ENCODE results near the gene LRPAP1.

LRPAP1 gene

GRCh38 chr4:3484057-3484973, 47.9 kb downstream of the LRPAP1 start:
- no peak for DNase-seq (ENCODE audit: low spot score)

GRCh38 chr4:3483471-3483921, 48.7 kb downstream of the LRPAP1 start:
- DNase-seq (ENCODE audit: low spot score) = no peak

DNA sequence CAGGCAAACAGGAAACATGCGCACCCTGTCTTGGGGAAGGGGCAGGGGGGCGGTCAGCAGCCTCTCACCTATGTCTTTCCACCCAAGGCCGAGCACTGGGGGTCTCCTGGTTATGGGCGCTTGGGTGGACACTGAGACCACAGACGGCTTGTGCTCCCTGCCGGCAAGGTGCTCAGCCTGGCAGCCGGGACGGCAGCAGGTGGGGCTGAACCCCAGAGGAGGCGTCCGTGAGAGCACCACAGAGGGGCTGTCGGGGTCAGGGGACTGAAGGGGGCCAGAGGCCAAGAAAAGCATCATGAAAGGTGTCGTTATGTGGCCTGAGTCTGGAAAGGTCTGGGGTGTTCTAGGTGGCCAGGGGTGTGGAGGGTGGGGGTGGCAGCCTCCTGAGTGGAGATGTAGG, 49.5 kb downstream of the LRPAP1 start:
- no peak for DNase-seq (ENCODE audit: low spot score)

DNA sequence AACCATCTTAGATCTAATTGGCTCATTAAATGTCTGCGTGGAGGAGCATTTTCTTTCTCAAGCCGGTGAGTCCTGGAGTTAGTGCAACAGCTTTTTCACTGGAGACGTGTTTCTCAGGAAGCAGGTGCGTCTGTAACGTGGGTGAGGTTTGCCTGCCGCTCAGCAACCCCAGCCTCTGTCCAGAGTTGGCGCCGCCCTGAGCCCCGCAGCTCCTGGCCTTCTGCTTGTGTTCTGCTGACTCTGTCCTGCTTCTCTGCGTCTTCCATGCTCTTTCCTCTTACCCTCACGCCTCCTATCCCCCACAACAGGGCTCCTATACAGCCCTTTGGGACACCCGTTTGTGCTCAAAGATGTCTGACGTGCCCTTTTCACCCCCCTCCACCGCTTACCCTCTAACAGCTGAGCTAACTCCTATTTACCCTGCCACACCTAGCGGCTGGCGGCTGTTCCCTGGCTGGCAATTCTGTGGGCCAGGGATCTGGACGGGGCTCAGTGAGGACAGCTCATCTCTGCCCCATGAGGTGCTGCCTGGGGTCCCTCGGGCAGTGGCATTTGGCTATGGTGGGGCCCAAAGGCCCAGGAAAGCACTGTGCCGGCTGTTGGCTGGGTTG, 50.3 kb downstream of the LRPAP1 start:
- DNase-seq (ENCODE audit: low spot score) = no peak

DNA sequence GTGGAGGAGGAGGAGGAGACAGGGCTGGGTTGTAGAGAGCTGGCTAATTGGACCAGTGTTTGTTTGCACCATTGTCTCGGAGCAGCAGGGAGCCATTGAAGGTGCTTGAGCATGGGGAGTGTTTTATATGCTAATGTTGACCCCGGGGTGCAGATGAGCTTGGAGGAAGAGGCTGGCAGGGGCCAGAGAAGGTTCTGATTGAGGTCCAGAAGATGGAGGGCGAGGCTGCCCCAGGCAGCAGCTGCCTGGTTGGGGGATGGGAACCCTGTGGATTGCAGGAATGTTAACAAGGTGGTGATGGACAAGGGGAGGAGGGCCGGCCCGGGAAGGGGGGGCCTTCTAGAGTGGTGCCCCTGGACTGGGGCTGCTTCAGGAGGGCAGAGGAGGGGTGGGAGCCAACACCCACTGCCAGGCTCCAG, 51.1 kb downstream of the LRPAP1 start:
- DNase-seq (ENCODE audit: low spot score) = no peak

- DNase-seq (ENCODE audit: low spot score) = peak; percentile 89
Observed at GRCh38 chr4:3480528-3481112, 51.6 kb downstream of the LRPAP1 start.

- DNase-seq (ENCODE audit: low spot score) = no peak
Observed at GRCh38 chr4:3479358-3480101, 52.7 kb downstream of the LRPAP1 start.

DNA sequence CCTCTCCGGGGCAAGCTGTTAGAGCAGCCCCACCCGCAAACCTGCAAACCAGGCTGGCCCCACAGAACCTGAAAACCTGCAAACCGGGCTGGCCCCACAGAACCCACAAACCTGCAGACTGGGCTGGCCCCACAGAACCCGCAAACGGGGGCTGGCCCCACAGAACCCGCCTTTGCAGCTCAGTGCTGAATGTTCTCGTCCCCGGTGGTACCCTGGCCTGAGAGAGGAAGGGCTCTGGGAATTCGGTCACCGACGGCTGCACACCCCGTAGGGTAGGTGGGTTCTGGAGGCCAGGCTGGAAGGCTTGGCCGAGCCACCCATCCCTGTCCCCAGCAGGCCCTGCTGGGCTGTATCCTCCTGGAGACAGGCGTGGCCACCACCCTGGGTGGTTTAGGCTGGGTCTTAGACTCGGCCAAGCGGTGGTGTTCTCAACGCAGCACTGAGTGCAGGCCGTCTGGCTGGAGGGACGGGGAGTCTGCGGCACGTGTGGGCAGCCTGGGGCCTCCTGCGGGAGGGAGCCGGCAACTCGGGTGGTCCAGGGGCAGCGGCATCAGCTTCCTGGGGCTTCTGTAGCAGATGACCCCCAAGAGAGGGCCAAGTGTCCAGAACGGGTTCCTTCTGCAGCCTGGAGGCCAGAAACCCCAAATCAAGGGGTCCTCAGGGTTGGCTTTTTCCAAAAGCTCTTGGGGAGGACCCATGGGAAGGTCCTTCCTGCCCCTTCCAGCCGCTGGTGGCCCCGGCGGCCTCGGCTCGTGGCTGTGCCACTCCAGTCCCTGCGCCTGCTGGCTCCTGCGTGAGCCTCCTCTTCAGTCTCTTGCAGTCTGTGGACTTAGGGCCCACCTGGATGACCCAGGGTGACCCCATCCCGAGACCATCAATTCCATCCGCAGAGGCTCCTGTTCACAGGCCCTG, 53.5 kb downstream of the LRPAP1 start:
- no peak for DNase-seq (ENCODE audit: low spot score)

GRCh38 chr4:3477750-3478430, 54.3 kb downstream of the LRPAP1 start:
- no peak for DNase-seq (ENCODE audit: low spot score)

DNA sequence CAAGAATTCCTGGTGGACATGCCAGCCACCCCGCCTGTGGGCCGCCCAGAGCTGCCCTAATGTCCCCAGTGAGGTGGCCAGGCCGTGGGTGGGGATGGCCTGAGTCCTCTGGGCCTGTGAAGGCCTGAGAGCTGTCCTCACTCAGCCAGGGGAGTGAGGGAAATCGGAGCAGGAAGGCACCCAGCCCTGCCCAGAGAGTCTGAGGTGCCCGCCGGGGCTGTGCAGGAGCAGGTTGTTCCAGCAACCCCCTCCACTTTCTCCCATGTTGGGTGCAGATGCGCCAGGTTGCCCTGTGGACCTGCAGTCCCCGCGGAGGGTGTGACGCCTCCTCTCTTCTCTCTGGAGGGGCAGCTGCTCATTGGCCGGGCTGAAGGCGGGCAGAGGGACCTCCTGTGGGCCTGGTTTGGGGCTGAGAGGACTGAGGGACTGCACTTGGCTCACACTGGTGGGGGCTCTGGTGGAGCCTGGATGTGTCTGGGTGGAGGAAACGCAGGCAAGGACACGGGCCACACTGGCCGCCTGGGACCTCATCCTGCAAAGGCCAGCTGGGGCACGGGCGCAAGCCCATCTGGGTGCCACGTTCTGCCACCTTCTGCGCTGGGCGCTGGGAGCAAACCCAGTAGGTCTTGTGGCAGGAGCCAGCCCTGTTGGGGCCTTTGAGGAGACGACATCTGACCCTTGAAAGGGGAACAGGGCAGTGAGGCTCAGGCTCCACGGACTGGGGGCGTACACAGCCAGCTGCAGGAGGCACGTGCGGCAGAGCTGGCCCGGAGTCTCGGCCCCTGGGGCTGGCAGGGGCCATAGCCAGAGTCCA, 55.1 kb downstream of the LRPAP1 start:
- DNase-seq (ENCODE audit: low spot score) = no peak

DNA sequence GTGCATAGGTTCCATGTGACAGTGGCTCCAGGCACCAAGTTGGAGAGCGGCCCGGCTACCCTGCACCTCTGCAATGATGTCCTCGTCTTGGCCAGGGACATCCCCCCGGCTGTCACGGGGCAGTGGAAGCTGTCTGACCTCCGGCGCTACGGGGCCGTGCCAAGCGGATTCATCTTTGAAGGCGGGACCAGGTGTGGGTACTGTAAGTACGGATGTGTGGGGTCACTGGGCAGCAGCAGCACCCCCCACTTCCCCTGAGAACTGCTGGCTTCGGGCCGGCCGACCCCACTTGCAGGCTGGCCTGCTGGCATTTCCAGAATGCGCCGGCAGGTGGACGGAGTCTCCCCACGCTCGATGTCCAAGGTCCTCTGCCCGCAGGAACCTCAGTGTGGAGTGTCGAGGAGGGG, 55.9 kb downstream of the LRPAP1 start:
- DNase-seq (ENCODE audit: low spot score) = no peak

DNA sequence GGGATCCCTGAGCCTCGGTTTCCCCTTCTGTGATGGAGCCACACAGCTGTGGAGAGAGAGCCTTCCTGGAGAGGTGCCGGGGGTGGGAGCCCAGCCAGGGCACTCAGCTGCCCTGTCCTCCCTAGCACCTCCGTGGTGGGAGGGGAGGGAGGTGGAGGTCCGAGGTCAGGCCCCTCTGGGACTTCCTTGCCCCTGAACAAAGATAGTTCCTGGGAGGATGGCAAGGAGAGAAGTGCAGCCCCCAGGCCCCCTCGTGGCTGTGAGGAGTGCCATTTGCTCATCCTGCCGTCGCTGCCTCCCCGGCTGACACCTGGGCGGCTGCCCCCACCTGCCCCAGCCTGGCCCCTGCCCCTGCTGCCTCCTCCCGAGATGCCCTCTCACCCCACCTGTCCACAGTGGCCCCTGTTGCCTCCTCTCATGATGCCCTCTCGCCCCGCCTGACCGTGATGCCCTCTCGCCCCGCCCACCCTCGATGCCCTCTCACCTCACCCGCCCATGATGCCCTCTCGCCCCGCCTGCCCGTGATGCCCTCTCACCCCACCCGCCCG, 56.4 kb downstream of the LRPAP1 start:
- no peak for DNase-seq (ENCODE audit: low spot score)

- DNase-seq (ENCODE audit: low spot score) = no peak
Observed at GRCh38 chr4:3475041-3475712, 57.0 kb downstream of the LRPAP1 start.

DNA sequence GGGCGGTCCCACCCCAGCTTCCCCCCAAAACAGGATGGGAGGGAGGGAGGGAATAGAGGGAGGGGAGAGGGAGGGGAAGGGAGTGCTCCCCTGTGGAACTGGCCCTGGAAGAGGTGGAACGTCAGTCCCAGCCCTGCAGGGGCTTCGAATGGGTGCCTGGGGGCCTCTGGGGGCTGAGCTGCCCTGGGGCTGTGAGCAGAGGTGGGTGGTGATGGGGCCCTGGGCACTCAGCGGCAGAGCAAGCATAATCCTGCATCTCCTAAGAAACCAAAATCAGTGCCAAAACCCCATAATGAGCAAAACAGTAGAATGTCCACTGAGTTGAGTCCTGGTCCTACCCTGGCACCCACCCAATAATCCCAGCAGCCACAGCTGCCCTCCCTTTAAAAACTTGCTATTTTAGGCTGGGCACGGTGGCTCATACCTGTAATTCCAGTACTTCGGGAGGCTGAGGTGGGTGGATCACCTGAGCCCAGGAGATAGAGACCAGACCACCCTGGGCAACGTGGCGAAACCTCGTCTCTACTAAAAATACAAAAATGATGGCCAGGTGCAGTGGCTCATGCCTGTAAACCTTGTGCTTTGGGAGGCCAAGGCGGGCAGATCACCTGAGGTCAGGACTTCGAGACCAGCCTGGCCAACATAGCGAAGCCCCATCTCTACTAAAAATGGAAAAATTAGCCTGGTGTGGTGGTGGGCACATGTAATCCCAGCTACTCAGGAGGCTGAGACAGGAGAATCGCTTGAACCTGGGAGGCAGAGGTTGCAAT, 58.0 kb downstream of the LRPAP1 start:
- DNase-seq (ENCODE audit: low spot score) = no peak

- DNase-seq (ENCODE audit: low spot score) = no peak
Observed at GRCh38 chr4:3473181-3473950, 58.9 kb downstream of the LRPAP1 start.

DNA sequence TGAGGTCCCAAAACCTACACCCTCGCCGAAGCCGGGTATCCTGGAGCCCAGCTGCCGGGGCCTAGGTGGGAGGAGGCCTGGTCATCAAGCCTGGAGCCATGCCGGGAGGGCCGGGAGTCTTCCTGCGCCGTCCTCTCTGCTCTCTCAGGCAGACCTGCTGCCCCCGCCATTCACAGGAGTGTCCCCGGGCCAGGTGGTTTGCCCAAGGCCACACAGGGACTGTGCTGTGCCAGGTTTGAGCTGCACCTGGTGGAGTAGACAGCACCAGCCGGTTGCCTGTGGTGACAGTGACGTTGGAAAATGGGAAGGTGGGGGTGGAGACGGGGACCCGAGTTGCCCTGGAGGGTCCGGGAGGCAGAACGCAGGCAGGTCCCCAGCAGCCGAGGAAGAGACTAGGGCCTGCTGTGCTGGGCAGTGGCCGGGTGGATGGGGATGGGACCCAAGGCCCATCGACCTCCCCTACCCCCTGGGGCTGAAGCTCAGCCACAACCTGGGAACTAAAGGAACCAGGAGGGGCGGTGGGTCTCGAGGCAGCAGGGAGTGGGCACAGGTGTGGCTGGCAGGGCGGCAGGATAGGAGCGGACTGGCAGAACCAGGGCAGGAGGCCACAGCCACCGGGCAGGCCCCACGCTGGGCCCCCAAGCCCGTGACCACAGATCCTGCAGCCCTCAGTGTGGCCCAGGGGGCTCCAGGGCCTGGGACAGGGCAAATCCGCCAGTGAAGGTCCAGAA, 59.6 kb downstream of the LRPAP1 start:
- no peak for DNase-seq (ENCODE audit: low spot score)

- DNase-seq (ENCODE audit: low spot score) = no peak
Observed at GRCh38 chr4:3471886-3472285, 60.3 kb downstream of the LRPAP1 start.

All from D341Med (cell line).